Bronchial epithelial cell (primary cell): Measurements from ENCODE around the gene MYH13. TPM values are rescaled to one million over a fixed set of nuclear protein-coding genes. Genes with fewer than 3 reads are reported as not detected.

Experiments used
- DNase-seq: peaks from one replicate; pipeline ENCODE4 v3.0.0-alpha.2; 2010; ENCODE audit warnings: low read depth
- FAIRE-seq: peaks from 2 replicates; lab custom pipeline; 2011; peaks lifted over from hg19 to GRCh38; lab: Jason Lieb, UNC
- H3K27me3 ChIP-seq: 2 replicates; pipeline ENCODE4 v1.5.1; 2011; ENCODE audit warnings: low read length; ENCODE audit not compliant: control insufficient read depth, insufficient read depth
- H3K36me3 ChIP-seq: 2 replicates; pipeline ENCODE4 v1.5.1; 2011; ENCODE audit warnings: low read length; ENCODE audit not compliant: control insufficient read depth, insufficient read depth
- H3K4me3 ChIP-seq: 2 replicates; pipeline ENCODE4 v1.5.1; 2011; ENCODE audit warnings: mild to moderate bottlenecking, low read depth, low read length, control low read depth
- total RNA-seq: library from RNA; depleted of rRNA; stranded (reverse); fragments of >200 nt; gene quantifications from 2 replicates; pipeline ENCODE4 v1.2.1, GENCODE V29; 2014
- TF ChIP-seq, protein P1 (sequence below): IDR thresholded peaks from 2 replicates; pipeline ENCODE4 v1.5.1; 2011; ENCODE audit warnings: mild to moderate bottlenecking, moderate library complexity, low read length, control low read depth, inconsistent platforms; ENCODE audit not compliant: insufficient read depth, severe bottlenecking

The MYH13 gene
- total RNA-seq, 1 donor from 2014 or later, result not detected

DNA sequence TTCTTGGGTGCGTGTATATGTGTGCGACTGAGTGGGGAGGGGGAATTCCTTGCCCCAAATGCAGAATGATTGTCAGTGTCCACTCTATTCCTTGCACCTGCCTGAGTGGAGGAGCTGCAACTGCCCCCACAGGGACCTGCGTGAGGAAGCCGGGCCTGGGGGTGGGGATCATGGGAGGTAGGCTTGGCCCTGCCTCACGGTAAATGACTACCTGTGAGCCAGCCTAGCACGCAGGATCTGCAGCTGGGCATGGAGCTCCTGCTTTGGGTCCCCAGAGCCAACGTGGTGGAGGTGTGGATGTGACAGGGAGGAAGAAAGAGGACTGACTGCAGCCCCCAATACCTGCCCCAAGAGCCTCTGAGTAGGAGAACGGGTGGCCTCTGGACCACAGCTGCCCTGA lies 97.4 kb downstream of the MYH13 start:
- Histone ChIP-seq H3K27me3 (no peaks in the 10 kb centered on the region), H3K4me3 (no peak overlapping the region), H3K36me3 (no peaks in the 10 kb centered on the region)
- FAIRE-seq, result no peak
- DNase-seq, result no peak
- TF ChIP-seq, protein P1, sequence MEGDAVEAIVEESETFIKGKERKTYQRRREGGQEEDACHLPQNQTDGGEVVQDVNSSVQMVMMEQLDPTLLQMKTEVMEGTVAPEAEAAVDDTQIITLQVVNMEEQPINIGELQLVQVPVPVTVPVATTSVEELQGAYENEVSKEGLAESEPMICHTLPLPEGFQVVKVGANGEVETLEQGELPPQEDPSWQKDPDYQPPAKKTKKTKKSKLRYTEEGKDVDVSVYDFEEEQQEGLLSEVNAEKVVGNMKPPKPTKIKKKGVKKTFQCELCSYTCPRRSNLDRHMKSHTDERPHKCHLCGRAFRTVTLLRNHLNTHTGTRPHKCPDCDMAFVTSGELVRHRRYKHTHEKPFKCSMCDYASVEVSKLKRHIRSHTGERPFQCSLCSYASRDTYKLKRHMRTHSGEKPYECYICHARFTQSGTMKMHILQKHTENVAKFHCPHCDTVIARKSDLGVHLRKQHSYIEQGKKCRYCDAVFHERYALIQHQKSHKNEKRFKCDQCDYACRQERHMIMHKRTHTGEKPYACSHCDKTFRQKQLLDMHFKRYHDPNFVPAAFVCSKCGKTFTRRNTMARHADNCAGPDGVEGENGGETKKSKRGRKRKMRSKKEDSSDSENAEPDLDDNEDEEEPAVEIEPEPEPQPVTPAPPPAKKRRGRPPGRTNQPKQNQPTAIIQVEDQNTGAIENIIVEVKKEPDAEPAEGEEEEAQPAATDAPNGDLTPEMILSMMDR, result no peak

DNA sequence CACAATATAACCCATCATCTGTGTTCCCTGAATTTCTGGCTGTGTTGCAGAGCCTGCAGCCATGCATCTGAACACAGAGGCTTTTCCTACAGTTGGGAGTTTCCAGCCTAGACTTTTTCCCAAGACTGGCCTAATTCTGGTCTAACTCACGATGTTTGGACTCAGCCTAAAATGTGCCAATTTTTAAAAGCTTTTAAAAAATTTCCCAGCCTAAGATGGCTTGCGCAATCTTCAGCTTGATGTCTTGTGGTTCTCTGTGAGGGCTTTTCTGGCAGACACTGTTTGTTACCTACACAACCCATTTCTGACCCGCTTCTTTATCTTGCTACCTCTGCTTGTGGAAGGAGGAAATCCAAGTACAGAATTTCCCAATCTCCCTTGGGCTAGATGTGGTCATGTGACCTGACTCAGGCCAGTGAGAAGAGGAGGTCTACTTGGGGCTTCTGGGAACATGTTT lies 101.7 kb downstream of the MYH13 start:
- H3K36me3 ChIP-seq, result no peaks in the 10 kb centered on the region
- H3K4me3 ChIP-seq, result no peak overlapping the region
- TF ChIP-seq, protein P1, result no peak
- no peaks in the 10 kb centered on the region for H3K27me3 ChIP-seq
- DNase-seq (no peak), FAIRE-seq (no peak)

DNA sequence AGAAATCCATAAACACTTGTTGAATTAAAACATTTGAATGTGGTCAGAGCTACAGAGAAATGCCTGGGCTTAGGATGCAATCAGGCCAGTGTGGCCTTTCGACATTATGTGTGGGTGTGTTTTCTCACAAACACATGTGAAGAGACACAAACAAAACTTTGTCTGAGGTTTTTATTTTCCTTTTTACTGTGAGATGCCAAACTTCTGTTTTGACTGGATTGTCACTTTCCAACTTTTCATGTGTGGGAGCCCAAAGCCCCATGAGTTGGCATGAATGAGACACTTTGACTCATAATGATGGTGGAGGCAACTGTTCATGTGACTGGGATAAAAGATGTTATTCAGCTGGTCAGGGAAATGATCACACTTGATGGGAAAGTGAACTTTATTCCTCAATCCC lies 102.5 kb downstream of the MYH13 start:
- FAIRE-seq (no peak), DNase-seq (no peak)
- TF ChIP-seq, protein P1, result no peak
- H3K36me3 ChIP-seq, result no peaks in the 10 kb centered on the region
- no peaks in the 10 kb centered on the region for H3K27me3 ChIP-seq
- H3K4me3 ChIP-seq, result no peak overlapping the region

DNA sequence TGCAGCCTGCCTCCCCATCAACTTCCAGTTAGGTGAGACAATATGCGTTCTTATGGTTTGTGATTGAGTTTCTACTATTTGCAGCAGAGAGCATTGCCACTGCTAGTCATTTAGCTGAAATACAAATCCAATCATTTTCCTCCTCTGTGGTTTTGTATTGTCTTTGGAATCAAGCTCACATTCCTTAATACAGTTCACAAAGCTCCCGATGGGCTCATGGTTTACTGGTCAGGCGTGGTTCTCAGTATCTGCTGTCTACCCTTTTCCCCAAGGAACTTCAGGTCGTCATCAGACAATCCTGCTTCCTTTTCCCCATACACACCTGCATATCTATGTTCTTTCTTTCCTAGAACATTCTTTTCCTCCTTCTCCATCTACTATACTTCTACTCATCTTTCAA lies 104.8 kb downstream of the MYH13 start:
- DNase-seq (no peak), FAIRE-seq (peak; percentile 18)
- Histone ChIP-seq H3K36me3 (no peaks in the 10 kb centered on the region), H3K27me3 (no peaks in the 10 kb centered on the region), H3K4me3 (no peak overlapping the region)
- TF ChIP-seq, protein P1, result no peak

DNA sequence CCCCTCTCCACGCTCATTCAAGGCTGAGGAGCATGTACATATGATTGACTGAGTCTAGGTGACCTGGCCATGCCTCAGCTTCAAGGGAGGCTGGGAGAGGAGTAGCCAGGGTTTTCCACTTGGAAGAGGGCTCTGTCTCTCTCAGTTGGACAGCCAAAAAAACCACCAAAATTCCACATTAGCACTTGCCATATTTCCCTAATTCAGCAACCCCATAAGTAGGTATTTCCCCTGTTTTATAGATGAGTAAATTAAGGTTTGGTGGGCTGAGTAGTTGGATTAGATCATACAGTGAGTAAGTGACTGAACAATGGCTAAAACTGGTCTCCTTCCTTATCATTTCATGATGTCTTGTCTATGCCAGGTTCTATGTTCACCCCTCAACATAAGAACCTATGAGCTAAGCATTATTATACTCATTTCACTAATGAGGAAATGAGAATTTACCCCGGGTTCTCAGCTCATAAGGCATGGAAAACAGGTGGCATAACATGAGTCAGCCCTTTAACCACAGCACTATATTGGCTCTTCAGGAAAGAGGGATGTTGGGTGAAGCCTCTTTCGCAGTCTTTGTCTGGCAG lies 106.4 kb downstream of the MYH13 start:
- Histone ChIP-seq H3K4me3 (no peak overlapping the region), H3K36me3 (no peaks in the 10 kb centered on the region), H3K27me3 (no peaks in the 10 kb centered on the region)
- FAIRE-seq (no peak), DNase-seq (no peak)
- TF ChIP-seq, protein P1, result no peak
